Osteoblast (primary cell): Measurements from ENCODE around the gene LRBA. TPM values are rescaled to one million over a fixed set of nuclear protein-coding genes. Genes with fewer than 3 reads are reported as not detected.
A peak's percentile ranks its signal among the peaks of the same experiment; 100 is the strongest.

Source experiments
- DNase-seq: peaks from one replicate; pipeline ENCODE4 v3.0.0; 2011; ENCODE audit warnings: low spot score, mixed read lengths; ENCODE audit not compliant: insufficient read length; ENCODE audit errors: missing footprints
- H2AFZ ChIP-seq: 2 replicates; pipeline ENCODE4 v1.6.0; 2011; ENCODE audit warnings: mild to moderate bottlenecking, low read length
- H3K27ac ChIP-seq: 2 replicates; pipeline ENCODE4 v1.5.1; 2011; ENCODE audit warnings: mild to moderate bottlenecking, low read depth, low read length, moderate library complexity
- H3K27me3 ChIP-seq: 2 replicates; pipeline ENCODE4 v1.6.0; 2012; ENCODE audit warnings: mild to moderate bottlenecking, control low read depth, inconsistent platforms, low read length, moderate library complexity; ENCODE audit not compliant: insufficient read depth
- H3K36me3 ChIP-seq: 2 replicates; pipeline ENCODE4 v1.5.1; 2011; ENCODE audit warnings: mild to moderate bottlenecking, low read length, control low read depth, moderate library complexity; ENCODE audit not compliant: insufficient read depth
- H3K4me1 ChIP-seq: 2 replicates; pipeline ENCODE4 v1.5.1; 2011; ENCODE audit warnings: mild to moderate bottlenecking, low read length, control low read depth, moderate library complexity; ENCODE audit not compliant: insufficient read depth
- H3K4me2 ChIP-seq: 2 replicates; pipeline ENCODE4 v1.6.0; 2011; ENCODE audit warnings: mild to moderate bottlenecking, low read length; ENCODE audit not compliant: insufficient read depth
- H3K4me3 ChIP-seq: fragments of 200-600 bp; sonication (generic); 3 replicates; pipeline ENCODE4 v1.5.1; 2012; ENCODE audit warnings: mild to moderate bottlenecking, low read length, inconsistent platforms; ENCODE audit not compliant: insufficient read depth
- H3K79me2 ChIP-seq: 2 replicates; pipeline ENCODE4 v1.6.0; 2012; ENCODE audit warnings: mild to moderate bottlenecking, low read length, control low read depth, inconsistent platforms; ENCODE audit not compliant: insufficient read depth
- H3K9me3 ChIP-seq: 2 replicates; pipeline ENCODE4 v1.5.1; 2011; ENCODE audit warnings: low read depth, low read length, control low read depth
- H4K20me1 ChIP-seq: 2 replicates; pipeline ENCODE4 v1.6.0; 2012; ENCODE audit warnings: mild to moderate bottlenecking, low read length, control low read depth; ENCODE audit not compliant: insufficient read depth
- CTCF ChIP-seq: IDR thresholded peaks from 2 replicates; pipeline ENCODE4 v1.5.1; 2011; ENCODE audit warnings: mild to moderate bottlenecking, low read depth, low read length, moderate library complexity; ENCODE audit errors: extremely low read depth
- total RNA-seq: library from RNA; depleted of rRNA; stranded (reverse); fragments of >200 nt; gene quantifications from 2 replicates; pipeline ENCODE4 v1.2.3, GENCODE V29; 2012

The LRBA gene
- total RNA-seq, 1 donor = 67.3 TPM

- Histone ChIP-seq H3K9me3 (no peaks in the 10 kb centered on the region), H3K27me3 (no peaks in the 10 kb centered on the region), H3K36me3 (no peaks in the 10 kb centered on the region), H4K20me1 (no peaks in the 10 kb centered on the region), H3K27ac (peak overlapping the region; percentile 3), H3K4me2 (peak overlapping the region; percentile 8), H3K79me2 (no peaks in the 10 kb centered on the region), H3K4me3 (no peak overlapping the region), H3K4me1 (peaks cover 15% of the 10 kb centered on the region), H2AFZ (no peak overlapping the region)
- peak; percentile 35 for DNase-seq
- TF ChIP-seq CTCF = no peak
These were observed 245.8 kb downstream of the LRBA start for GRCh38 chr4:150769248-150769647.

- DNase-seq = no peak
- no peak overlapping the region for H3K27ac ChIP-seq
- H3K36me3 ChIP-seq = no peaks in the 10 kb centered on the region
- TF ChIP-seq CTCF = no peak
- H3K9me3 ChIP-seq = no peaks in the 10 kb centered on the region
- no peaks in the 10 kb centered on the region for H3K27me3 ChIP-seq
- H3K79me2 ChIP-seq = no peaks in the 10 kb centered on the region
- no peak overlapping the region for H3K4me2 ChIP-seq
- no peaks in the 10 kb centered on the region for H4K20me1 ChIP-seq
- H3K4me1 ChIP-seq = peaks cover 15% of the 10 kb centered on the region
- no peak overlapping the region for H2AFZ ChIP-seq
- H3K4me3 ChIP-seq = no peak overlapping the region
These were observed 246.6 kb downstream of the LRBA start for GRCh38 chr4:150768497-150768896.

GRCh38 chr4:150765216-150765615 lies 249.9 kb downstream of the LRBA start:
- no peak for DNase-seq
- no peak overlapping the region for H3K27ac ChIP-seq
- H4K20me1 ChIP-seq = no peaks in the 10 kb centered on the region
- H3K79me2 ChIP-seq = no peaks in the 10 kb centered on the region
- no peaks in the 10 kb centered on the region for H3K36me3 ChIP-seq
- H3K4me2 ChIP-seq = no peak overlapping the region
- no peak for TF ChIP-seq CTCF
- H3K27me3 ChIP-seq = no peaks in the 10 kb centered on the region
- no peak overlapping the region for H3K4me3 ChIP-seq
- no peak overlapping the region for H2AFZ ChIP-seq
- peaks cover 15% of the 10 kb centered on the region for H3K4me1 ChIP-seq
- no peaks in the 10 kb centered on the region for H3K9me3 ChIP-seq

GRCh38 chr4:150751648-150752047 lies 263.4 kb downstream of the LRBA start:
- H3K9me3 ChIP-seq = no peaks in the 10 kb centered on the region
- no peak overlapping the region for H3K27ac ChIP-seq
- H4K20me1 ChIP-seq = no peaks in the 10 kb centered on the region
- no peak overlapping the region for H2AFZ ChIP-seq
- no peaks in the 10 kb centered on the region for H3K79me2 ChIP-seq
- no peak for DNase-seq
- H3K4me2 ChIP-seq = no peak overlapping the region
- H3K36me3 ChIP-seq = no peaks in the 10 kb centered on the region
- H3K27me3 ChIP-seq = no peaks in the 10 kb centered on the region
- no peak for TF ChIP-seq CTCF
- no peaks in the 10 kb centered on the region for H3K4me1 ChIP-seq
- no peak overlapping the region for H3K4me3 ChIP-seq
